Kidney epithelial cell (primary cell): Measurements from ENCODE around the gene FBXO2. TPM values are rescaled to one million over a fixed set of nuclear protein-coding genes. Genes with fewer than 3 reads are reported as not detected.

Source experiments
- DNase-seq: peaks from one replicate; pipeline ENCODE4 v3.0.0-alpha.2; 2010; ENCODE audit warnings: low read depth
- H3K27me3 ChIP-seq: 2 replicates; pipeline ENCODE4 v1.6.0; 2011; ENCODE audit warnings: low read length; ENCODE audit not compliant: control insufficient read depth, insufficient read depth
- H3K36me3 ChIP-seq: 2 replicates; pipeline ENCODE4 v1.5.1; 2011; ENCODE audit warnings: low read length; ENCODE audit not compliant: control insufficient read depth, insufficient read depth
- H3K4me3 ChIP-seq: 2 replicates; pipeline ENCODE4 v1.5.1; 2011; ENCODE audit warnings: low read depth, mild to moderate bottlenecking, control low read depth, low read length
- CTCF ChIP-seq: IDR thresholded peaks from 2 replicates; pipeline ENCODE4 v1.5.1; 2011; ENCODE audit warnings: mild to moderate bottlenecking, moderate library complexity, low read length, control low read depth, inconsistent platforms; ENCODE audit not compliant: insufficient read depth, poor library complexity, severe bottlenecking
- total RNA-seq: library from RNA; depleted of rRNA; stranded (reverse); fragments of >200 nt; gene quantifications from 2 replicates; pipeline ENCODE4 v1.2.3, GENCODE V29; 2015

FBXO2 gene
- 0.55 and 3.0 TPM in 2 replicates for total RNA-seq

- H3K27me3 ChIP-seq = peaks cover 10% of the 10 kb centered on the region
- no peak for DNase-seq
- TF ChIP-seq CTCF = no peak
- H3K36me3 ChIP-seq = peaks cover 1% of the 10 kb centered on the region
- H3K4me3 ChIP-seq = peak within 1 kb of the TSS; percentile 84
Observed at GRCh38 chr1:11654137-11654938, at the start of gene FBXO2, which contains the start of gene FBXO44. Gene FBXO2, minus strand, starts transcription at chr1:11654429. Its CDS starts 89 bp downstream, at chr1:11654340. Gene FBXO44, plus strand, starts transcription at chr1:11654877. Its CDS starts 959 bp downstream, at chr1:11655836.

- no peak for DNase-seq
- TF ChIP-seq CTCF = no peak
- H3K27me3 ChIP-seq = peaks cover 55% of the 10 kb centered on the region
- no peak overlapping the region for H3K4me3 ChIP-seq
- no peaks in the 10 kb centered on the region for H3K36me3 ChIP-seq
Observed at GRCh38 chr1:11703357-11704193, 49.3 kb upstream of the FBXO2 start.

GRCh38 chr1:11701981-11702803 is 48.0 kb upstream of the FBXO2 start:
- H3K4me3 ChIP-seq = no peak overlapping the region
- H3K27me3 ChIP-seq = peaks cover 53% of the 10 kb centered on the region

GRCh38 chr1:11701551-11701961 is 47.3 kb upstream of the FBXO2 start:
- H3K27me3 ChIP-seq = peaks cover 52% of the 10 kb centered on the region
- TF ChIP-seq CTCF = no peak
- H3K36me3 ChIP-seq = no peaks in the 10 kb centered on the region
- no peak for DNase-seq
- H3K4me3 ChIP-seq = no peak overlapping the region

More at GRCh38 chr1:11701981-11702803, 48.0 kb upstream of the FBXO2 start:
- DNase-seq = no peak
- TF ChIP-seq CTCF = no peak
- no peaks in the 10 kb centered on the region for H3K36me3 ChIP-seq

- TF ChIP-seq CTCF = no peak
- Histone ChIP-seq H3K4me3 (no peak overlapping the region), H3K36me3 (no peaks in the 10 kb centered on the region), H3K27me3 (peaks cover 49% of the 10 kb centered on the region)
- DNase-seq = no peak
Observed at GRCh38 chr1:11700601-11701467, 46.6 kb upstream of the FBXO2 start.
